ENCODE measurements around the gene C22orf23. TPM values are rescaled to one million over a fixed set of nuclear protein-coding genes. Genes with fewer than 3 reads are reported as not detected.

C22orf23 gene
- total and polyA plus RNA-seq, 2 of the 4 experiments (the other 2 are of a cell fraction) = 0.39 to 0.54 TPM

- H4K5ac ChIP-seq (ENCODE audit: low read depth, low read length) = no peak overlapping the region
- H3K4ac ChIP-seq (ENCODE audit: low read depth, low read length) = no peak overlapping the region
- in situ Hi-C loops (cut with MboI; ENCODE audit: low sequenced_read_pairs) (no loop called here), intact Hi-C loops (cut with micrococcal nuclease) (no loop called here), dilution Hi-C loops (cut with HindIII; ENCODE audit: low sequenced_read_pairs, unreplicated experiment) (no loop called here)
- H3K9me3 ChIP-seq (ENCODE audit: control insufficient read depth, insufficient read depth, low read length) = no peaks in the 10 kb centered on the region
- H3K23ac ChIP-seq (ENCODE audit: low read depth, low read length) = no peak overlapping the region
- DNase-seq (no peak), ATAC-seq (ENCODE audit: low read depth) (no peak)
- H2AK9ac ChIP-seq (replicated peaks; ENCODE audit: low read depth, low read length, poor library complexity) = peak overlapping the region; percentile 23
- CTCF ChIA-PET = no interaction called here
- H4K8ac ChIP-seq (ENCODE audit: low read depth in 2 of 2, low read length in 2 of 2) = no peak overlapping the region
- H2AK5ac ChIP-seq (ENCODE audit: low read depth, low read length) = no peak overlapping the region
- BruUV-seq (replicated peaks) = no TSS peak
- H3K18ac ChIP-seq (ENCODE audit: low read depth, low read length) = no peak overlapping the region
- no peak overlapping the region for H2BK20ac ChIP-seq (ENCODE audit: low read depth, low read length)
- no peak overlapping the region for H2BK120ac ChIP-seq (ENCODE audit: low read depth, low read length)
- no peak overlapping the region for H4K91ac ChIP-seq (ENCODE audit: insufficient read depth, low read depth, low read length)
- peaks cover 3 to 9% of the 10 kb centered on the region in 2 experiments; a peak in 2 of 4 replicates for H3K79me1 ChIP-seq (ENCODE audit: low read depth in 1 of 2, low read length in 2 of 2)
- POLR2A ChIA-PET (ENCODE audit: unreplicated experiment) = no interaction called here
- no peak overlapping the region for H3K56ac ChIP-seq (ENCODE audit: extremely low read depth, insufficient read depth, low read length)
- TF ChIP-seq MAZ (IDR thresholded peaks at IDR 0.05; ENCODE audit: borderline replicate concordance, low read depth, low read length) = no peak
- no peak for TF ChIP-seq CTCF (conservative IDR thresholded peaks at IDR 0.05; ENCODE audit: low read depth, low read length)
- no peak for TF ChIP-seq CHD1 (IDR thresholded peaks at IDR 0.05; ENCODE audit: low read depth, low read length)
- TF ChIP-seq MXI1 (IDR thresholded peaks at IDR 0.05; ENCODE audit: borderline replicate concordance, low read depth, low read length) = no peak
- TF ChIP-seq RAD21 (IDR thresholded peaks at IDR 0.05; ENCODE audit: low read length) = no peak
- TF ChIP-seq POLR2A (IDR thresholded peaks at IDR 0.05; ENCODE audit: low read depth, low read length) = no peak
- TF ChIP-seq RCOR1 (IDR thresholded peaks at IDR 0.05; ENCODE audit: insufficient replicate concordance, low read length) = no peak
- no peak for TF ChIP-seq BHLHE40 (IDR thresholded peaks at IDR 0.05; ENCODE audit: low read depth, low read length)
- no peak for TF ChIP-seq MAFK (IDR thresholded peaks at IDR 0.05; ENCODE audit: low read depth, low read length)
- no peak overlapping the region for H2AFZ ChIP-seq (replicated peaks; ENCODE audit: low read length, poor library complexity)
- no peaks in the 10 kb centered on the region for H3K27me3 ChIP-seq (ENCODE audit: control insufficient read depth, insufficient read depth, low read length)
- no peak overlapping the region for H3K9ac ChIP-seq (ENCODE audit: low read depth, low read length)
- H3K4me3 ChIP-seq (ENCODE audit: insufficient read depth, low read depth, low read length) = no peak overlapping the region
- H3K36me3 ChIP-seq (ENCODE audit: control insufficient read depth, insufficient read depth, low read length) = peaks cover 47% of the 10 kb centered on the region
- H2BK15ac ChIP-seq (ENCODE audit: low read depth, low read length) = no peak overlapping the region
- H2BK5ac ChIP-seq (ENCODE audit: low read depth, low read length, poor library complexity, severe bottlenecking) = no peak overlapping the region
- no peak overlapping the region for H3K4me2 ChIP-seq (ENCODE audit: low read depth, low read length)
- H4K20me1 ChIP-seq (ENCODE audit: insufficient read depth, low read length) = no peaks in the 10 kb centered on the region; the same call in 1 of the 2 replicates
- 0 out of 2 replicates have a peak, but pooled peaks cover 7% of the 10 kb centered on the region for H3K9me1 ChIP-seq (ENCODE audit: insufficient read depth, low read length)
- WGBS, 2 experiments (ENCODE audit: extremely low coverage in 2 of 2, insufficient read length in 1 of 2) = 72% methylated on average over 9 of the region's 12 CpGs; no CpG with 5 or more reads in 1 of the 2 experiments
- no peaks in the 10 kb centered on the region for H3K4me1 ChIP-seq (ENCODE audit: control insufficient read depth, insufficient read depth, low read length)
- H3K27ac ChIP-seq (ENCODE audit: insufficient read depth, low read length) = no peak overlapping the region
- H3K14ac ChIP-seq (replicated peaks; ENCODE audit: low read depth, low read length) = no peak overlapping the region
Measured at GRCh38 chr22:37940698-37941376, 12.6 kb downstream of the C22orf23 start.
